IPS DF 6.9 (cell line): ENCODE results near the gene ZBTB39.
"Not testable (repeated sequence)": the region's sequence is repeated elsewhere in the genome, so short reads cannot be mapped to it uniquely, and the experiment has no call there.

Experiments used
- DNase-seq: peaks from one replicate; pipeline ENCODE4 v3.0.0-alpha.2; 2013; ENCODE audit warnings: low read depth, low spot score
- H3K27ac ChIP-seq: one replicate; pipeline ENCODE4 v1.5.1; 2013; ENCODE audit warnings: low read length, control low read depth
- H3K27me3 ChIP-seq: 2 replicates; pipeline ENCODE4 v1.6.1; 2013; ENCODE audit warnings: mild to moderate bottlenecking, low read length; ENCODE audit not compliant: control insufficient read depth, insufficient read depth
- H3K36me3 ChIP-seq: 2 replicates; pipeline ENCODE4 v1.6.1; 2013; ENCODE audit warnings: low read length; ENCODE audit not compliant: control insufficient read depth, insufficient read depth
- H3K4me1 ChIP-seq: 2 replicates; pipeline ENCODE4 v1.6.1; 2013; ENCODE audit warnings: low read length; ENCODE audit not compliant: control insufficient read depth, insufficient read depth
- H3K4me3 ChIP-seq: 2 replicates; pipeline ENCODE4 v1.5.1; 2013; ENCODE audit warnings: mild to moderate bottlenecking, low read length
- H3K9me3 ChIP-seq: 2 replicates; pipeline ENCODE4 v1.6.1; 2013; ENCODE audit warnings: low read length, inconsistent platforms; ENCODE audit not compliant: control insufficient read depth, insufficient read depth
- WGBS: extraction: QIAGEN DNeasy Blood & Tissue Kit; methylation state at CpG from one replicate; pipeline ENCODE4 v1.1.7; 2013; ENCODE audit warnings: mixed read lengths, missing lambda C conversion rate; ENCODE audit not compliant: insufficient read length, insufficient coverage; 5-methylcytosine and 5-hydroxymethylcytosine counted together

The ZBTB39 gene

DNA sequence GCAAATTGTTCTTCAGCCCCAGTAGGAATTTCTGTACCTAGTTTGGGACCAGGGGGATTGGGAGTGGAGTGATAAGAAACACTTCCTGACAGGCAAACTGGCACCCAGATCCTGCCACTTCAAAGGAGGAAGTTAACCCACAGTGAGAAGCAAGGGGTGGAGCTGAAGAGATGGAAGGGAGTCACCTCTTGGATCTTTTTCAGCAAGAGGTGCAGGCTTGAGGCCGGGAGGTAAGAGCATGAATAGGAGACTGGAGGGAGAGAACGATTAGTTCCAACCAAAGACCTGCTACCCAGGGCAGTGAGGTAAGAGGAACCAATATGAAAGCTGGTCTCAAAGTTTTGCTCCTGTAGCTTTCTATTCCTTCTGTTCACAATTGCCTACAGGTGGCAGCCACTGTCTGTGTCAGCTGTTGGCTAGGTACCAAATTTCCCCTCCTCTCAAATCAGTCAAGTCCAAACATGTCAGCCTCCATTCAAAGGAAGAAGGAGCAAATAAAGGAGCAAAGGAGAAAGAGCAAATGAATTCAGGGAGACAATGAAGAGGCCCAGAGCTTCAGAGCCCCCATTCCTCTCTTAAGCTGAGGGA lies 24.9 kb upstream of the ZBTB39 start:
- H3K27me3 ChIP-seq = no peaks in the 10 kb centered on the region
- DNase-seq = no peak

DNA sequence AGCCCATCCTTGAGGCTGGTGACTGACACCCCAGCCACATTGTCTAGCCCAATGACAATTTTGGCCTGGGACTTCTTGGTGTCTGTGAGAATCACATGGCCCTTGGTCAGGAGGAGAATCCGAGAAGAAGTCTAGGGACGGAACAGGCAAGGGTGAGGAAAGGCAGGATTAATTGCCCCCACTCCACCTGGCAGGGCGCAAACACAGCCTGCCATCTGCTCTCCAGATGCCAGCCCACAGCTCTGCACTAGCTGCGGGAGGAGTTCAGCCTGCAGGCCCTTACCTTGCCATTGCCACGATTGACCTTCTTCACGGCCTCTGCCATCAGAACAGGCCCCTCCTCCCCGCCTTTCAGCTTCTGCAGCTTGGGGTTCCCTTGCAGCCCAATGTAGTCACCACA lies 23.1 kb upstream of the ZBTB39 start:
- no CpG with 5 or more reads among the region's 7 CpGs for WGBS
- Histone ChIP-seq H3K36me3 (no peaks in the 10 kb centered on the region), H3K9me3 (no peaks in the 10 kb centered on the region), H3K27me3 (no peaks in the 10 kb centered on the region), H3K4me1 (no peaks in the 10 kb centered on the region; the same call in 1 of the 2 replicates), H3K27ac (no peak overlapping the region), H3K4me3 (no peak overlapping the region)
- no peak for DNase-seq

More for the DNA sequence above, 24.9 kb upstream of the ZBTB39 start:
- Histone ChIP-seq H3K4me1 (no peaks in the 10 kb centered on the region; the same call in 1 of the 2 replicates), H3K36me3 (no peaks in the 10 kb centered on the region), H3K9me3 (no peaks in the 10 kb centered on the region), H3K4me3 (no peak overlapping the region), H3K27ac (no peak overlapping the region)
- WGBS = no CpG with 5 or more reads among the region's 2 CpGs

DNA sequence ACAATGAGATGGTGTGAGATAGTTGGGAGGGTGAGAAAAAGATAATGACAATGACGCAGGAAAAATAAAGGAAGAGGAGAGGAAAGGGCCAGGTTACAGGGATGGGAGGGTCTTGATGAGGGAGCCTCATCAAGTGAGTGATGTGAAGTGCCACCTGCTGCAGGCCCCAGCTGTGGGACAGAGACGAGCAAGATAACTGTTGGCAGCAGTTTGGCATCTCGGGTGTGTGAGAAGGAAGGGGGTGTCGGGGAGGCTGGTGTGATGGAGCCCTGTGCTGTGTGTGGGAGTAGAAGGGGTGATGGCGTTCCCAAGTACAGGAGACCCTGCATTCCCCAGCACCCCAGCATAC lies 21.4 kb upstream of the ZBTB39 start:
- Histone ChIP-seq H3K4me1 (no peaks in the 10 kb centered on the region; the same call in 1 of the 2 replicates), H3K27me3 (no peaks in the 10 kb centered on the region), H3K36me3 (no peaks in the 10 kb centered on the region), H3K27ac (no peak overlapping the region), H3K4me3 (no peak overlapping the region), H3K9me3 (no peaks in the 10 kb centered on the region)
- 100% methylated on average over 1 of the region's 5 CpGs for WGBS
- DNase-seq = no peak

DNA sequence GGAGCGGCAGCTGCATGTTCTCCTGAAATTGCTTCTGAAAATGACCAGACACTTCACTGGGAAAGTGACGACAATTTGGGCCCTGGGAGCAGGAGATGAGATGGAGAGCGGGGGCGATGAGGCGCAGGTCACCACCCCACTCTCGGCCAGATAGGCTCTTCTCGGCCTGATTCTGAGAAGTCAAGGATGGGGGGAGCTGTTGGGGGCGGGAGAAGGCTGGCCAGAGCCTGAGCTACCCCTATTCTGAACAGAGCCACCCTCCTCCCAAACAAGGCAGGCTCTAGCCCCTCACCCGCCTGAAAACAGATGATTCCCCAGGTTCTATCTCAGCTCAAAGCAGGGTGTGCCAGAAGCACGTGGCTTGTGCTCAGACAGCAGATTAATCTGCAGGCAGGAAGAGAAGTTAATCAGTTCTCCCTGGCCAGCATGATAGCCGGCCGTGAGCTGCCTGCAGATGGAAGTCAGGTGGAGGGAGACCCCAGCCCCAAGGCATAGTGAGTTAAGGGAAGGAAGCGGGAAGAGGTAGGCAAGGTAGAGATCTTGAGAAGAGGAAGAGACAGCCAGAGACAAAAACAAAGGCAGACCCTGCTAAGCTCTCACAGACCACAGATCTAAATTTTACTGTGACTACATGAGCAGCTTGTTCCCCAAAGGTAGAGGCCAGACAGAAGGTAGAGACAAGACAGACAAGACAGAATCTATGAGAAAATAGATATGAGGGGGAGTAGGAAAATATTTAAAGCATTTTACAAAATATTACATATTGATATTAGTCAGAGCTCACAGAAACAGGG lies 20.9 kb upstream of the ZBTB39 start:
- no CpG with 5 or more reads among the region's 13 CpGs for WGBS
- Histone ChIP-seq H3K9me3 (no peaks in the 10 kb centered on the region), H3K36me3 (no peaks in the 10 kb centered on the region), H3K4me3 (no peak overlapping the region), H3K4me1 (no peaks in the 10 kb centered on the region; the same call in 1 of the 2 replicates), H3K27me3 (no peaks in the 10 kb centered on the region), H3K27ac (no peak overlapping the region)
- DNase-seq = no peak

DNA sequence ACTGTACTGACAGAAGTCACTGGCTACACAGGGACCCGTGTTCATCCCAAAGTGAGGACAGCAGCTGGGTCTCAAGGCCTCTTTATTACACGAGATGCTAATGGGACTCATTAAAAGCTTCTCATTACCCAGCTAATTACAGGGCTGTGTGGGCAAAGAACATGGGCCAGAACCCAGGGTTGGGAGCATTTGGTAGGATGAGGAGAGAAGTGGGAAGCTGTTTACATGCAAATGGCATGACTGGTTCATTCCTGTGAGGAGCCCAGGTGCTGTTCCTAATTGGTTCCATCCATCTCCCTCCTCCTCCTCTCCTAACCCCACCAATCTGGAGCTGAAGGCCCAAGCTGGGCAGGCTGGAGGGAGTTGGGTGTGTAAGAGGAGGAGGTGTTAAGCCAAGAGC lies 18.9 kb upstream of the ZBTB39 start:
- no CpG with 5 or more reads among the region's 2 CpGs for WGBS
- no peak for DNase-seq
- H3K9me3 ChIP-seq = no peaks in the 10 kb centered on the region
- H3K36me3 ChIP-seq = no peaks in the 10 kb centered on the region
- H3K4me3 ChIP-seq = no peak overlapping the region
- no peak overlapping the region for H3K27ac ChIP-seq
- H3K4me1 ChIP-seq = no peaks in the 10 kb centered on the region; the same call in 1 of the 2 replicates
- H3K27me3 ChIP-seq = no peaks in the 10 kb centered on the region

DNA sequence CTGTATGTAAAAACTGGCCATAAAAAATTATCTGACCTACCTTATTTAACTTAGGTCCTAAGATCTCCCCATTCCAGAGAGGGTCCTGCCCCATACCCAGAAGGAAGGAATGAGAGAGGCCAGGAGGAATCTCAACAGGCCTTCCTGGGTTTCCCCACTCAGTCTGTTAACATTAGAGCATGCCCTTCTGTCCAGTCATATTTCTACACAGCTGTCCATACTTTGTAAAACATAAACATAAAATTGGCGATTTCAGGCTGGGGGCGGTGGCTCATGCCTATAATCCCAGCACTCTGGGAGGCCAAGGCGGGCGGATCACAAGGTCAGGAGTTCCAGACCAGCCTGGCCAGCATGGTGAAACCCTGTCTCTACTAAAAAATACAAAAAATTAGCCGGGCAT lies 16.0 kb upstream of the ZBTB39 start:
- DNase-seq, H3K27ac ChIP-seq, H3K36me3 ChIP-seq, H3K9me3 ChIP-seq, H3K4me3 ChIP-seq, H3K4me1 ChIP-seq, H3K27me3 ChIP-seq: not testable (repeated sequence)
- no CpG with 5 or more reads among the region's 5 CpGs for WGBS

DNA sequence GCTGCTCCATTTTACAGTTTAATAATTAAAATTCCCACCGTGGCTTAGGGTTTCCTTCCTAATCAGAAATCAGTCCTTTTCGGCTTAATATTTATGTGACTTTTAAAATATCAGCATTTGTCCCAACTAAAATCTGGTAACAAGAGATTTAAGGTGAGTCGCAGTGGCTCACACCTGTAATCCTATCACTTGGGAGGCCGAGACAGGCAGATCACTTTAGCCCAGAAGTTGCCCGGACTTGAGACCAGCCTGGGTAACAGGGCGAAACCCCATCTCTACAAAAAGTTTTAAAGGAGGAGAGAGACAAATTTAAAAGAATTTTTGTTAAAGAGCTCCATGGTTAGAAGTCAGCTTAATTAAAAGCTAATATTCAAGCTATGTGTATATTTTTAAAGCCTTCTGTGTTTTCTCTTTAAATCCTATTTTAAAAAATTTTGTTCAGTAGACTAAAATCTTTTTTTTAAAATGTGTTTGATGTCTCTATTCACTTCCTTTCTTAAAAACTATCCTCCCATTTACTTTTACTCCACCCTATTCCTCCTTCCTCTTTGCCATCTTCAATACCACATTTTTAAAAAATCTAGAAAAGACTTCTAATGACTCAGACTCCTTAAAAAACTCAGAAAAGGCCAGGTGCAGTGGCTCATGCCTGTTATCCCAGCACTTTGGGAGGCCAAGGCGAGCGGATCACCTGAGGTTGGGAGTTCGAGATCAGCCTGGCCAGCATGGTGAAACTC lies 13.8 kb upstream of the ZBTB39 start:
- H3K36me3 ChIP-seq = no peaks in the 10 kb centered on the region
- no peak for DNase-seq
- no peaks in the 10 kb centered on the region for H3K27me3 ChIP-seq
- no peaks in the 10 kb centered on the region for H3K9me3 ChIP-seq
- H3K4me3 ChIP-seq = no peak overlapping the region
- no peak overlapping the region for H3K27ac ChIP-seq
- no peaks in the 10 kb centered on the region for H3K4me1 ChIP-seq
- no CpG with 5 or more reads among the region's 9 CpGs for WGBS

DNA sequence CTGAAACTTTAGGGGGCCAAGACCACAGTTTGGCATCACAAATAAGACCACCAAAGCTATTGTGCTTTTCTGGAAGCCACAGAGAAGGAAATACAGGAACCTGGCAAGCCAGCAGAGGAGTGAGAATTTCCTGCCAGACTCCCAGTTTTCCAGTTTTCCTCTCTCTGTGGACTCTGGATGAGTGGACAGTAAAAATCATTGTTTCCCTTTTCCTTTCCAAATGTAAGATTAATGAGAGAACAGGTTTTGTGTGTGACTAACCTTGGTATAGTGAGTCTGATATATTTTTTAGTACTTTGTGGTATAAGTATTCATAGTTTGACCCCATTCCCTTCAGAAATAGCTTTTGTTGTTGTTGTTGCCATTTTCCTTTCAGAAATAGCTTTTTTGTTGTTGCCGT lies 12.6 kb upstream of the ZBTB39 start:
- Histone ChIP-seq H3K27ac (no peak overlapping the region), H3K9me3 (no peaks in the 10 kb centered on the region), H3K4me3 (no peak overlapping the region), H3K4me1 (0 out of 2 replicates have a peak, but pooled peaks cover under 1% of the 10 kb centered on the region), H3K36me3 (no peaks in the 10 kb centered on the region), H3K27me3 (no peaks in the 10 kb centered on the region)
- WGBS = no CpG with 5 or more reads among the region's 1 CpG
- DNase-seq = no peak

DNA sequence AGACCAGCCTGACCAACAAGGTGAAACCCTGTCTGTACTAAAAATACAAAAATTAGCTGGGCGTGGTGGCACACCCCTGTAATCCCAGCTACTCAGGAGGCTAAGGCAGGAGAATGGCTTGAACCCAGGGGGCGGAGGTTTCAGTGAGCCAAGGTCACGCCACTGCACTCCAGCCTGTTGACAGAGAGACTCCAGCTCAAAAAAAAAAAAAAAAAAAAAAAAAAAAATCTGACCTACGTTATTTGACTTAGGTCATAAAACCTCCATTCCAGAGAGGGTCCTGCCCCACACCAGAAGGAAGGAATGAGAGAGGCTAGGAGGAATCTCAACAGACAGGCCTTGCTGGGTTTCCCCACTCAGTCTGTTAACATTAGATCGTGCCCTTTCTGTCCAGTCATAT lies 12.0 kb upstream of the ZBTB39 start:
- H3K27me3 ChIP-seq, H3K36me3 ChIP-seq, DNase-seq, H3K9me3 ChIP-seq, H3K4me1 ChIP-seq, H3K27ac ChIP-seq, H3K4me3 ChIP-seq: not testable (repeated sequence)
- WGBS = no CpG with 5 or more reads among the region's 5 CpGs

DNA sequence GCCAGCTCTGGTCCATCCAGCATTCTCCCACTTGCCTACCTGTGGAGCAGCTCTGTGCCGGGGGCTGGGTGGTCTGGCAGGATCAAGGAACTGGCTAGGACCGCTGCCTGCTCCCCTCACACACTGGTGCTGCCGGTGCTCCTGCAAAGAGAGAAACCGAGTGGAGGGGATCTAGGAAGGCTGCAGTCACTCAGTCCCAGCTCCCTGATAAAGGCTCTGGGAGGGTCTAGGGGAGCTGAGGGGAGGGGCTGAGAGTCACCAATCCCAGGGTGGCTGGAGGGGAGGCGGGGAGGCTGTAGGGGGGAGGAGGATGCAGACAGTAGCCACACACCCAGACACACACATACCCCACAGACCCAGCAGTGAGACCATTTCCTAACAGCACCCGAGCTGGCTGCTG lies 10.0 kb upstream of the ZBTB39 start, which contains the start of gene TAC3:
Gene TAC3 (minus strand): TSS at position 182 of the 400 bp plus-strand sequence. CDS start 732 bp downstream, outside the sequence.
- no CpG with 5 or more reads among the region's 6 CpGs for WGBS
- H3K4me1 ChIP-seq = 0 out of 2 replicates have a peak, but pooled peaks cover 3% of the 10 kb centered on the region
- no peaks in the 10 kb centered on the region for H3K9me3 ChIP-seq
- no peak within 1 kb of the TSS for H3K4me3 ChIP-seq
- no peak within 1 kb of the TSS for H3K27ac ChIP-seq
- no peaks in the 10 kb centered on the region for H3K36me3 ChIP-seq
- no peak for DNase-seq
- no peaks in the 10 kb centered on the region for H3K27me3 ChIP-seq
